Measurements from ENCODE around the gene RPL10.

- TF ChIP-seq CTCF (IDR thresholded peaks at IDR 0.05), result no peak
- TF ChIP-seq POLR2A (IDR thresholded peaks at IDR 0.05), result no peak
Observed at GRCh38 chrX:154351183-154352011, 46.8 kb upstream of the RPL10 start.
